ENCODE data around the gene UQCR10.

UQCR10 gene

GRCh38 chr22:29731058-29731850 is 35.9 kb upstream of the UQCR10 start:
- DNase-seq (ENCODE audit: low spot score): no peak
- Mint-ChIP-seq H3K27me3 (ENCODE audit: low read depth) (no peaks in the 10 kb centered on the region), H3K4me3 (no peak overlapping the region), H3K9me3 (no peaks in the 10 kb centered on the region), H3K27ac (no peak overlapping the region), H3K4me1 (ENCODE audit: low read depth) (no peaks in the 10 kb centered on the region), H3K36me3 (ENCODE audit: low read depth) (no peaks in the 10 kb centered on the region)

- Mint-ChIP-seq H3K27me3 (ENCODE audit: low read depth) (no peaks in the 10 kb centered on the region), H3K4me1 (ENCODE audit: low read depth) (no peaks in the 10 kb centered on the region), H3K27ac (no peak overlapping the region), H3K36me3 (ENCODE audit: low read depth) (no peaks in the 10 kb centered on the region), H3K9me3 (no peaks in the 10 kb centered on the region), H3K4me3 (no peak overlapping the region)
- no peak for DNase-seq (ENCODE audit: low spot score)
These were observed 34.3 kb upstream of the UQCR10 start for GRCh38 chr22:29732883-29733282.

- Mint-ChIP-seq H3K27ac (no peak overlapping the region), H3K36me3 (ENCODE audit: low read depth) (no peaks in the 10 kb centered on the region)
These were observed 33.6 kb upstream of the UQCR10 start for GRCh38 chr22:29733362-29734201.

GRCh38 chr22:29734406-29734805 is 32.8 kb upstream of the UQCR10 start:
- H3K9me3 Mint-ChIP-seq: no peaks in the 10 kb centered on the region
- H3K4me3 Mint-ChIP-seq: no peak overlapping the region
- no peak overlapping the region for H3K27ac Mint-ChIP-seq
- no peaks in the 10 kb centered on the region for H3K36me3 Mint-ChIP-seq (ENCODE audit: low read depth)
- DNase-seq (ENCODE audit: low spot score): no peak
- H3K27me3 Mint-ChIP-seq (ENCODE audit: low read depth): no peaks in the 10 kb centered on the region
- no peaks in the 10 kb centered on the region for H3K4me1 Mint-ChIP-seq (ENCODE audit: low read depth)

More at GRCh38 chr22:29733362-29734201, 33.6 kb upstream of the UQCR10 start:
- Mint-ChIP-seq H3K4me1 (ENCODE audit: low read depth) (no peaks in the 10 kb centered on the region), H3K9me3 (no peaks in the 10 kb centered on the region), H3K4me3 (no peak overlapping the region), H3K27me3 (ENCODE audit: low read depth) (no peaks in the 10 kb centered on the region)
- no peak for DNase-seq (ENCODE audit: low spot score)

DNA sequence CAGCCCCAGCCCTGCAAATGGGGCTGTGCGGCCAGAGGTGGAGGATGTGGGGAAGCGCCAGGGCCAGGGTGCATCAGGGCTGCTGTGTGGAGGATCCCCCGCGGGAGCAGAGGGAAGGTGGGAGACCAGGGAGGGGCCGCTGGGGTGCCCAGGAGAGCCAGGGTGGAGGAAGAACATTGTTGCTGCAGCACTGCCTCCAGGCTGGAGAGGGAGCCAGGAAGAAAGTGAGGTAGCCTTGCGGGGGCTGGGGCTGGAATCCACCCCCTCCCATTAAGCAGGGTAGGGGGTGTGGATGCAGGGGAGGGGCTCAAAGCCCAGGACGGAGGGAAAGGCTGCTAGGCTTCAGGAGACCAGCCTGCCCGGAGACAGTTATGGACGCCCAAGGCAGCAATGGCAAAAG is 32.3 kb upstream of the UQCR10 start:
- H3K27me3 Mint-ChIP-seq (ENCODE audit: low read depth): no peaks in the 10 kb centered on the region
- H3K36me3 Mint-ChIP-seq (ENCODE audit: low read depth): no peaks in the 10 kb centered on the region
- no peak overlapping the region for H3K27ac Mint-ChIP-seq
- no peaks in the 10 kb centered on the region for H3K9me3 Mint-ChIP-seq
- no peak overlapping the region for H3K4me3 Mint-ChIP-seq
- DNase-seq (ENCODE audit: low spot score): no peak
- H3K4me1 Mint-ChIP-seq (ENCODE audit: low read depth): no peaks in the 10 kb centered on the region

DNA sequence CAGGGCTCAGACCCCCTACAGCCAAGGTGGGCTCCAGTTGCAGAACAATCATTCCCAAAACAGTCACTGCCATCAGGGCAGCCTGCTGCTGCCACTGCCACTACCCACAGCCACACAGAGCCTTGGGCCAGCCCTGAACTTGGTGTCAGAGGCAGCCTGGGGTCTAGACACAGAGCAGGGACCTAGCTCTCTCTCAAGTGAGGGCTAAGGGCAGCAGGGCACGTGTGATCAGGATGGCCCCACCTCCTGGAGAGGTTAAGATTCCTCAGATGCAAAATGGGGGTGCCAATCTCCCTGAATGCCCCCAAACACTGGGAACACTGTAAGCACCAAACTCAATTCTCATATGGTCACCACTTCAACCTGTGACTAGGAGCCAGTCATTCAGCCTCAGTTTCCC is 31.8 kb upstream of the UQCR10 start:
- Mint-ChIP-seq H3K4me1 (ENCODE audit: low read depth) (no peaks in the 10 kb centered on the region), H3K9me3 (no peaks in the 10 kb centered on the region), H3K4me3 (no peak overlapping the region), H3K27me3 (ENCODE audit: low read depth) (no peaks in the 10 kb centered on the region), H3K27ac (no peak overlapping the region), H3K36me3 (ENCODE audit: low read depth) (no peaks in the 10 kb centered on the region)
- no peak for DNase-seq (ENCODE audit: low spot score)

DNA sequence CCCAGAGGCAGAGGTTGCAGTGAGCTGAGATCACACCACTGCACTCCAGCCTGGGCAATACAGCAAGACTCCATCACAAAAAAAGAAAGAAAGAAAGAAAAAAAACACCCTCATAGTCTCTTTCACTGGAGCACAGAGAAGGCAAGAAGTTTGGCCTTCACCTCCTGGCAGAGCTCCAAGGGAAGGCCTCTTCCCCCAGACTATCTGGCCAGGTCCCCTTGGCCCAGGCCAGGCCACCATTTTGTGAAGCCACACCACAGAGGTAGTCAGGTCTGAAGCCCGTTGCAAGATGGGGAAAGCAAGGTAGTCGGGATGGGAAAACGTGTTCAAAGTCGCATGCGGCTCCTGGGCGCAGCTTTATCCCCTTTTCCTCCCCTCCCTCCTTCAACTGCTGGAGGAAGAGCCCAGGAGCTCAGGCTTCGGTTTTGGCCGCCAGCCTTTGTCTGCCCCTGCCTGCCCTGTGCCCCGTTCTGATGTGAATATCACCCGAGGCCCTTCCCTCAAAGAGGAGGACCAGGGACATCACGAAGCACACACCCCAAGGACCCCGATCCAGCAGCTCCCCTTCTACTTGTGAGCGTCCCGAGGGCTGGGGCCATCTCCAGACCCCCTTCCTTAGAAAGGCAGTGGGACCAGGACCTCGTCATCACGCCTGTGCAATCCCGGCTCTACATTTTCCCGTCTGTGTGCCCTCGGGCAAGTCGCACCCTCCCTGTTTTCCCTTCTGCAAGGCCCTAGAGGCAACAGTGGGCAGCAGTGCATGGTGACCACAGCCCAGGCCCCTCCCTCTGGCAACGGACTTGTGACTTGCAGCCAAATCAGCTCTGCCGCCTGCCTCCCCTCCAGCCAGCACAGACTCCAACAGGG is 29.7 kb upstream of the UQCR10 start:
- Mint-ChIP-seq H3K27me3 (ENCODE audit: low read depth) (no peaks in the 10 kb centered on the region), H3K27ac (no peak overlapping the region), H3K4me3 (no peak overlapping the region), H3K4me1 (ENCODE audit: low read depth) (no peaks in the 10 kb centered on the region), H3K9me3 (no peaks in the 10 kb centered on the region), H3K36me3 (ENCODE audit: low read depth) (peaks cover 2% of the 10 kb centered on the region)
- no peak for DNase-seq (ENCODE audit: low spot score)

GRCh38 chr22:29738118-29738815 is 28.9 kb upstream of the UQCR10 start:
- H3K36me3 Mint-ChIP-seq (ENCODE audit: low read depth): peaks cover 4% of the 10 kb centered on the region

DNA sequence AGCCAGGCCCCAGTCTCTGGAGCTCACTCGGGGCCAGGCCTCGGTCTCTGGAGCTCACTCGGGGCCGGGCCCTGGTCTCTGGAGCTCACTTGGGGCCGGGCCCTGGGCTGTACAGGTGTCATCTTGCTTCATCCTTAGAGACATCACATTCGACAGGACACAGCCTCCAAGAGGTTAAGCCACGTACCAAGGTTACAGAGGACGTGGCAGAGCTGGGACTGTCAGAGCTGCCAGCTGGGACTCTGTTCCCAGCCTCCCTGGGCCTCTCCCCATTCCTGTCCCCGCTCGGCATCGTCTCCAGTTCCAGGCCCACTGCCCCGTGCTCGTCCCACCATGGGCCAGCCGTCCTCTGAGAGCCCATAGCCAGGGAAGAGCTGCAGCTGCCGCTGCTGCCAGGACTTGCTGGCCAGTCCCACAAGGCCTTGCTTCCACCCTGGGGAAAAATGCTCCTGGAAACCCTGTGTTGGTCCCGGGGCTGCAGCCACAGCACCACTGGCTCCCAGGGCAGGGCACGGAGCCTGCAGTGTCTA is 27.8 kb upstream of the UQCR10 start:
- Mint-ChIP-seq H3K4me3 (no peak overlapping the region), H3K36me3 (ENCODE audit: low read depth) (peaks cover 4% of the 10 kb centered on the region), H3K27ac (no peak overlapping the region), H3K9me3 (no peaks in the 10 kb centered on the region), H3K4me1 (ENCODE audit: low read depth) (no peaks in the 10 kb centered on the region), H3K27me3 (ENCODE audit: low read depth) (no peaks in the 10 kb centered on the region)
- no peak for DNase-seq (ENCODE audit: low spot score)

More at GRCh38 chr22:29738118-29738815, 28.9 kb upstream of the UQCR10 start:
- Mint-ChIP-seq H3K9me3 (no peaks in the 10 kb centered on the region), H3K4me1 (ENCODE audit: low read depth) (no peaks in the 10 kb centered on the region), H3K4me3 (no peak overlapping the region), H3K27me3 (ENCODE audit: low read depth) (no peaks in the 10 kb centered on the region), H3K27ac (no peak overlapping the region)
- DNase-seq (ENCODE audit: low spot score): no peak

- no peak for DNase-seq (ENCODE audit: low spot score)
- no peak overlapping the region for H3K4me3 Mint-ChIP-seq
- peaks cover 4% of the 10 kb centered on the region for H3K36me3 Mint-ChIP-seq (ENCODE audit: low read depth)
- H3K27ac Mint-ChIP-seq: no peak overlapping the region
- H3K9me3 Mint-ChIP-seq: no peaks in the 10 kb centered on the region
- no peaks in the 10 kb centered on the region for H3K27me3 Mint-ChIP-seq (ENCODE audit: low read depth)
- H3K4me1 Mint-ChIP-seq (ENCODE audit: low read depth): no peaks in the 10 kb centered on the region
These were observed 27.0 kb upstream of the UQCR10 start for GRCh38 chr22:29740216-29740615.

DNA sequence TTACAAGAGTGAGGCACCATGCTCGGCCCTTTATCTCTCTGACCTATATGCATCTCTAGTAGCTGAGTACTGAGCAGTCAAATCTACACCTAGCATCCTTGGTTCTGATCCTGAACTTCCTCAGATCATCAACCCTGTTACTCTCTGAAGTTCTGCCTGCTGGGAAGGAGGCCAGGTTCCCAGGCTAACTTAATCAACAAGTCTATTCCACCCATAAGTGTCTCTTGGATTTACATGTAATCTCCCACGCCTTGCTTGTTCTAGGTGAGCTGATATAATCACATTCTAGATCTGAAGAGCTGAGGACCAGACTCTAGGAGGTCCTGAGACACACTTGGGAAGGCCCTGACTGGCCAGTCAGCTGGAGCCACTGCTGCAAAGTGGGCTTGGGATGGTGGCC is 25.2 kb upstream of the UQCR10 start:
- Mint-ChIP-seq H3K36me3 (ENCODE audit: low read depth) (peaks cover 8% of the 10 kb centered on the region), H3K4me1 (ENCODE audit: low read depth) (no peaks in the 10 kb centered on the region), H3K9me3 (no peaks in the 10 kb centered on the region), H3K4me3 (no peak overlapping the region), H3K27ac (no peak overlapping the region), H3K27me3 (ENCODE audit: low read depth) (no peaks in the 10 kb centered on the region)
- DNase-seq (ENCODE audit: low spot score): no peak

DNA sequence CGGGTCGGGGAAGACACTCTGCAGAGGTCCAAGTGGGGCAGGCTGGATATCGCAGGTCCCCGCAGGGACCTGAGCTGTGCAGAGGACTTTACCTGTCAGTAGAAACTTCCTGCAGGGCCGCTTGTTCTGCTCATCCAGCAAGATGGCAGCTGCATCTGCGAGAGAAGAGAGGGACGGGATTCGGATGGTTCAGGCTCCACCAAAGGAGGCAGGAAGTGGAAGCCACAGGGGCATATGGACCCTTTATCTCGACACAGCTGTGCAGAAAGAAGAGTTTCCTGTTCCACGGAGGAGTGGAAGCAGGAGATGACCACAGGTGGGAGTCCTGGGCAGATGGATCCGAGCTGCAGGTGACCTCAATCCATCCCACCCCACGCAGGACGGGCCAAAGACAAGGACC is 24.8 kb upstream of the UQCR10 start:
- no peak overlapping the region for H3K4me3 Mint-ChIP-seq
- no peaks in the 10 kb centered on the region for H3K9me3 Mint-ChIP-seq
- no peak overlapping the region for H3K27ac Mint-ChIP-seq
- no peak for DNase-seq (ENCODE audit: low spot score)
- H3K27me3 Mint-ChIP-seq (ENCODE audit: low read depth): no peaks in the 10 kb centered on the region
- no peaks in the 10 kb centered on the region for H3K4me1 Mint-ChIP-seq (ENCODE audit: low read depth)
- H3K36me3 Mint-ChIP-seq (ENCODE audit: low read depth): peaks cover 8% of the 10 kb centered on the region

GRCh38 chr22:29744902-29745301 is 22.3 kb upstream of the UQCR10 start:
- H3K27ac Mint-ChIP-seq: no peak overlapping the region
- H3K27me3 Mint-ChIP-seq (ENCODE audit: low read depth): no peaks in the 10 kb centered on the region
- H3K9me3 Mint-ChIP-seq: no peaks in the 10 kb centered on the region
- no peaks in the 10 kb centered on the region for H3K4me1 Mint-ChIP-seq (ENCODE audit: low read depth)
- DNase-seq (ENCODE audit: low spot score): no peak
- H3K4me3 Mint-ChIP-seq: no peak overlapping the region
- H3K36me3 Mint-ChIP-seq (ENCODE audit: low read depth): peaks cover 12% of the 10 kb centered on the region
